ENCODE results near the gene MOB2.

Gene MOB2

GRCh38 chr11:1456596-1457325 is 29.8 kb downstream of the MOB2 start:
- no peak for TF ChIP-seq CTCF (conservative IDR thresholded peaks at IDR 0.05; ENCODE audit: low read depth, low read length)
- H3K4me3 ChIP-seq (ENCODE audit: low read depth, low read length): no peak overlapping the region

DNA sequence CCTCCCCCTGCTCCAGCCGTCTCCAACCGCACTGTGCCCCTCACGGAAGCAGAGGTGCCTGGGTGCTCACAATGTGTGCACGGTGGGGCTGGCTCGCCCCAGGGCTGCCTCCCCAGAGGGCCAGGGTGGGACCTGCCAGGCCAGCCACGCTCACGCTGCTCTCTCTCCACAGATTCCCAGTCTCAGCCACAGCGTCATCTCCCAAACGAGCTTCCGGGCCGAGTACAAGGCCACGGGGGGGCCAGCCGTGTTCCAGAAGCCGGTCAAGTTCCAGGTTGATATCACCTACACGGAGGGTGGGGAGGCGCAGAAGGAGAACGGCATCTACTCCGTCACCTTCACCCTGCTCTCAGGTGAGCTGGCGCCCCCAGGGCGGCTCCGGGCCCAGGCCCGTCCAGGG is 30.4 kb downstream of the MOB2 start:
- DNase-seq (ENCODE audit: low read depth): no peak
- TF ChIP-seq CTCF (conservative IDR thresholded peaks at IDR 0.05; ENCODE audit: low read depth, low read length): no peak
- H3K4me3 ChIP-seq (ENCODE audit: low read depth, low read length): no peak overlapping the region

More at GRCh38 chr11:1456596-1457325, 29.8 kb downstream of the MOB2 start:
- DNase-seq (ENCODE audit: low read depth): no peak

GRCh38 chr11:1455763-1456060 is 30.9 kb downstream of the MOB2 start:
- no peak for TF ChIP-seq CTCF (conservative IDR thresholded peaks at IDR 0.05; ENCODE audit: low read depth, low read length)
- no peak for DNase-seq (ENCODE audit: low read depth)
- H3K4me3 ChIP-seq (ENCODE audit: low read depth, low read length): no peak overlapping the region

DNA sequence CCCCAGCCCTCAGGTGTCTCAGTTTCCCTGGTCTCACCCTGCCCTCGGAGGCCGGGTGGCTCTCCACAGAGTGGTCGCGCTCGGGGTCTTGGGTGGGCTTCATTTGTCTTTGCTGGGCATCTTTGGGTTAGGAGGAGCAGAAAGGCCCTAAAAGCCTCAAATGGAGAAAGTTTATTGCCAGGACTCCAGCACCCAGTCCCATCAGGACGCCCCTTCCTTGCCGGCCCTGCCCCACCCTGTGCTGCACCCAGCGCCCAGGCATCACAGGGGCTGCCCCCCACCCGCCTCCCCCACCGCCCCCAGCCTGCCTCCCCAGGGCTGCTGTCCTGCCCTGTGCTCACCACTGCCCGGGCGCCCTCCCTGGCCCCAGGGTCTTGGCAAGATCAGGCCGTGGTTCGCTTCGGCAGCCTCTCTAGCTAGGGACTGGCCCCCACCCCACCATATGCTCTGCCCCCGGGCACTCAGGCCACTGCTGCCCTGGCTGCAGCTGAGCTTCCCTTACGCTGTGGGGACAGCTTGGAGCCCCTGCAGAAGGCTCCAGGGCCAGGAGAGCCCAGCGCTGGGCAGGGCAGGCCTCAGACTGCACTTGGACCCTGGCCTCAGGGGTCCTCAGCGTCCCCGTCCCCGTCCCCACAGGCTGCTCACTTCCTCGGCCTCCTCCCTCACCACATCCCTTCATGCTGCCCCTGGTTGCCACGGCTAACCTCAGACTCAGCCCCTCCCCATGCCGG is 31.4 kb downstream of the MOB2 start:
- TF ChIP-seq CTCF (conservative IDR thresholded peaks at IDR 0.05; ENCODE audit: low read depth, low read length): no peak
- no peak for DNase-seq (ENCODE audit: low read depth)
- H3K4me3 ChIP-seq (ENCODE audit: low read depth, low read length): no peak overlapping the region

DNA sequence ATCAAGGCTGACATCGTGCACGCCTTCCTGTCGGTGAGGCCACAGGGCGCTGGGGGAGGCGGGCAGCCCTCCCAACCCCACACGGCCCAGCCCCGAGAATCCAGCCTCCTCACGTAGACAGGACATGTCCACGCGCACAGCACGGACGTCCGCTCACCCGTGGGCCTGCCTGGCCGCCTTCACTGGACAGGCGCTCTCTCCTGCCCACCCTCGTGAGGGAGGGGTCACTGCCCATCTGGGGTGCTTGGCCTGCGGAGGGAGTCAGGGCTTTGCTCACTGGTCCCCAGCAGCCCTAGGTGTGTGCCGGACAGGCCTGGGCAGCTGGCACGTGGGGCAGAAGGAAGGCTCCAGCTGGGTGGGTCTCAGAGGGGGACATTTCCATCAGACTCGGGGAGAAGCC is 32.0 kb downstream of the MOB2 start:
- no peak for TF ChIP-seq CTCF (conservative IDR thresholded peaks at IDR 0.05; ENCODE audit: low read depth, low read length)
- DNase-seq (ENCODE audit: low read depth): no peak
- no peak overlapping the region for H3K4me3 ChIP-seq (ENCODE audit: low read depth, low read length)

DNA sequence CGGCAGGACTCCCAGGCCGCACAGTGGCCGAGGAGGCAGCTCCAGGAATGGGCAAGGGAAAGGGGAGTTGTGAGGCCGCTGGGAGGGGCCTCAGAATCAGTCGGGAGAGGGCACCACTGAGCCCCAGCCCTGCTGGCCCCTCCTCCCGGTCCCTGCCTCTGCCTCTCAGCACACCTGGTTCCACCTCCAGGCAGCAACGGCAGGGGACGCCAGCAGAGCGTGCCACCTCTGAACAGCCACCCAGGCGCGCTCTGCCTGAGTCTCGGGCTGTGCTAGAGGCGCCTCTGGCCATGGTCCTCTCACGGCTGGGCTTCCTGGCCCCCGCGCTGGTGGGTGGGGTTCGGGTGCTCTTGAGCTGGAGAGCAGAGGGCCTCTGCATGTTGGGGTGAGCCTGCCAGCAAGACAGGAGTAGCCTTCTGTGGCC is 33.0 kb downstream of the MOB2 start:
- TF ChIP-seq CTCF (conservative IDR thresholded peaks at IDR 0.05; ENCODE audit: low read depth, low read length): peak; percentile 31
- no peak overlapping the region for H3K4me3 ChIP-seq (ENCODE audit: low read depth, low read length)
- DNase-seq (ENCODE audit: low read depth): no peak

GRCh38 chr11:1452744-1453143 is 33.8 kb downstream of the MOB2 start:
- DNase-seq (ENCODE audit: low read depth): no peak
- TF ChIP-seq CTCF (conservative IDR thresholded peaks at IDR 0.05; ENCODE audit: low read depth, low read length): no peak
- H3K4me3 ChIP-seq (ENCODE audit: low read depth, low read length): no peak overlapping the region
